OCI-M2 (cell line): ENCODE results near the gene SCUBE1.

Source experiments
- DNase-seq: peaks from one replicate; lab custom pipeline; 2025; ENCODE audit not compliant: unreplicated experiment; lab: John Stamatoyannopoulos, UW

The SCUBE1 gene

GRCh38 chr22:43329061-43329460 lies 14.1 kb downstream of the SCUBE1 start:
- no peak for DNase-seq

- no peak for DNase-seq
Observed at GRCh38 chr22:43327157-43327438, 16.1 kb downstream of the SCUBE1 start.

DNA sequence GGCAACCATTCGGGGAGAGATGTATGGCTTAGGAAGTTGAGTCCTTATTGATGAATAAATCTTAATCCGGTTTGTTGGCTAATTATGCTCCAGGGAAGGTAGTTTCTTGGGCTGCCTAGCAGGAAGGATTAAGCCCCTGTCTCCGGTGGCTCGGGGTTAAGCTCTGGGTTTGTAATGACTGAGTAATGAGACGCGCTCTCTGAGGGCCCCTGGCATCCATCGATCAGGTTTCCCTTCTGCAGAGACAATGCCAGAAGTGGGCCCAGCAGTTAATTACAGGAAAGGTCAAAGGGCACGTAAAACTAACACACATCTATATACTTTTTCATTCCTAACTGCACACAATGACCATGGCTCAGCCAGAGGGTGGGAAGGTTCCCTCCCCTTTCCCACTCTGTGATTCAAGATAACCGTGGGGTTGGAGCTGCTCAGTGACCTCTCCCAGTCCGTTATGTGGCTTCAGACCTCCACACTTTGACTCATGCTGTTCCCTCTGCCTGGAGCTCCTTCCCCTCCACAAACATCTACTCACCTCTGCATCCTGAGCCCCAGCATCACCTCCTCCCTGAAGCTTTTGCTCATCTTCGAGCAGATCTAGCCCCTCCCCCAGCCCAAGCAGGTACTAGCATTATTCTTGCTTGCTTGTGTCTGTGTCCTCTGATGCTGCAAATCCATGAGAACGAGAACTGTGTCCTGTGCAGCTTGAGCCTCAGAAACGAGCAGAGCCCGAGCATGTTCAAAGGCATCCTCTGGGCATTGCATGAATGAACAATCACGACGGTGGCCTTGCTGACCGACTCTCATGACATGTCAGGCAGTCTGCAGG lies 16.6 kb downstream of the SCUBE1 start:
- DNase-seq, result no peak

DNA sequence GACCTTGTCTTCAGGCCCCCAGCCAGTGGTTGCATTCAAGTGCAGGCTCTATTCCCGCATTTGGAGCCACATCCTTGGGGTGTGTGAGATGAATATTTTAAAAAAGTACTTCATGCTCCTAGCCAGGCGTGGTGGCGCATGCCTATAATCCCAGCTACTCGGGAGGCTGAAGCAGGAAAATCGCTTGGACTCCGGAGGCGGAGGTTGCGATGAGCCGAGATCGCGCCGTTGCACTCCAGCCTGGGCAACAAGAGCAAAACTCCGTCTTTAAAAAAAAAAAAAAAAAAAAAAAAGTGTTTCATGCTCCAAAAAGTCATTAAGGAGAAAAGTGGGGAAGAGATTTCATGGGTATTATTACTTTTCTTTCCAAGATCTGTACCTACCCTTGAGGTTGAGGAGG lies 18.0 kb downstream of the SCUBE1 start:
- DNase-seq, result no peak

DNA sequence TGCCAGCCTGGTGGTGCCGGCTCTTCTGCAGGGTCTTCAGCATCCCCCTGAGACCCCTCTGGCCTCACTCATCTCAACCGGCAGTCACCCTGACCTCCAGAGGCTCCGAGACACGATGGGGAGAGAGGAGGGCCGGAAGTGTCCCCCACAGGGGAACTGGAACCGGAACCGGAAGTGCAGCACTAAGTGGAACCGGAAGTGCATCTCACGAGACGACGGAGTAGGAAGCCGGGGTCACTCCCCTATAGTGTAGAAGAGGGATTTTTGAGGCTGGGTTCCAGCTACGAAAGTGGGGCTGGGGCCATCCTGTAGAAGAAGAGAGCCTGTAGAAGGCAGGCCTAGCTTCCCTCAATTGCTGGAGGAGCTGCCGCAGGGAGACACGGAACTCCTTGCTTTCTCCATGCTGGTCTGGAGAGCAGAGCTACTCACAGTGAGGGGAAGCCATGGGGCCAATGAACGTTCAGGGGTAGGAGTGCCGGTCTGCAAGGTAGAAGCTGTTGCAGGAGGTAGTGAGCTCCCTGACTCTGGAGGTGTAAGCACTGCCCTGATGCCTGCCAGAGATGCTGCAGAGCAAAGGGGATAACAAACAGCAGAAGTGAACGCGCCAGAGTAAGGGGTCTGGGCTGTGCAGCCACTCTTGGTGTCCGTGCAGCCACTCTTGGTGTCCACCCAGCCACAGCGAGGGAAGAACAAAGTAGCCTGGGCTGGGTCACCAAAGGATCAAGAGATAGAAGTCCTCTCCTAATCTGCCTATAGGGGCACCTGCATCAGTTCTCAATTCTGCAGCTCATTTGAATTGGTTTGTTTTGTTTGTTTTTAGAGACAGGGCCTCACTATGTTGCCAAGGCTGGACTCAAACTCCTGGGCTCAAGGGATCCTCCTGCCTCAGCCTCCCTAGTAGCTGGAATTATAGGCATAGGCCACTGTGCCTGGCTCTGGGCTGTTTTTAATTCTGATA lies 21.9 kb downstream of the SCUBE1 start:
- DNase-seq, result no peak

DNA sequence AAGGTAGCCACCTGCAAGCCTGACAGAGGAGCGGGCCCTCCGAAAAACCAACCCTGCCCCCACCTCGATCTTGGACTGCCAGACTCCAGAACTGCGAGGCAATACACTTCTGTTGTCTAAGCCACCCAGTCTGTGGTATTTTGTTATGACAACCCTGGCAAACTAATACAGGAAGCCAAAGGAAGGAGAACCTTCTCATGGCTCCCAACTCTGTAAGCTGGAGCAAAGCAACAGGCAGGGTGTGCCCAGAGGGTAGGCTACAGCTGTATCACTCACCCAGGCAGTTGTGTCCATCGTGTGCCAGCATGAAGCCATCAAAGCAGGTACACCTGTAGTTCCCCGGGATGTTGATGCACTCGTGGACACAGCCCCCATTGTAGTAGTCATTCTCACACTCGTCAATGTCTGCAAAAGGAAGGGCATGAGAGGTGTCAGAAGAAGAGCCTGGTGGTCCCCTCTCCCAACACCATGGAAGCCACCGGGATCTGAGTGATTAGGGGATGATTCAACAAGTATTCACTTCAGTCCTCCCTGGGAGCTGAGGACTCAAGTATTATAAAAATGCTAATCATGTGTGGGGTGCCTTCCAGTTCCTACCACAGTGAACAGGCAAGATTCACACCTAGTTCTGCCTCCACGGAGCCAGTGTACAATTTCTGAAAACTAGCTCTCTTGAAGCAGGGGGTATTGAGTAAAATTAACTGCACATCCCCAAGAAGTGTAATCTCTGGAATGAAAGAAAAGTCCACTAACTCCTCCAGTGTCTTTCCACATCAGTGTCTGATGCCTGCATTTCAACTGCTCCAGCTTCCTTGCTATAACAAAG lies 23.3 kb downstream of the SCUBE1 start:
- DNase-seq, result no peak

- DNase-seq, result no peak
Observed at GRCh38 chr22:43317239-43317638, 25.9 kb downstream of the SCUBE1 start.

- no peak for DNase-seq
Observed at GRCh38 chr22:43315687-43316217, 27.4 kb downstream of the SCUBE1 start.

- DNase-seq, result no peak
Observed at GRCh38 chr22:43314611-43315010, 28.6 kb downstream of the SCUBE1 start.

DNA sequence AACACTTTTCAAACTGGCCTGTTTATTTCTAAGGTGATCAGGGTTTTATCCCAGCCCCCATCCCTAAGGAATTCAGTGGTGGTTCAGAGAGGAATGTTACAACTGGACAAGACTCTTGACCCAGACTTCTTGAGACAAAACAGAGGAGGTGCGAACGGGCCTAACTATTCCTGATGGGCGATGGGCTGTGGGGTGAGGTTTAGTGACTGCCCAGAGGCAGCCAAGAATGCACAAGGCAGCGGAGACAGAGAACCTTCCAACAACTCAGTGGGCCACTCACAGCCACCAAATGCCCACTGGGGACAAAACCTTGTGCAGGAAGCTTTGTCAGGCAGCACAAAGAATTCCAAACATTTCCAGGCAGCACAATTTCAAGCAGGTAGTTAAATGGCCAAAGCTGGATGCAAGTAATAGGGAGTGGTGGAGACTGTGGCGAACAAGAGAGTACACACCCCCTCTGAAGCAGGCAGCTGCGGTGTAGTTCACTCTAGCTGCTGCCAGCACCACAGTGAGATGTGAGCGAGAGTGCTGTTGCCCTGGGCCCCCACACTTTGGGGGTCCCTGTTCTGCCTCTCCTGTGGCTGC lies 29.2 kb downstream of the SCUBE1 start:
- DNase-seq, result no peak

DNA sequence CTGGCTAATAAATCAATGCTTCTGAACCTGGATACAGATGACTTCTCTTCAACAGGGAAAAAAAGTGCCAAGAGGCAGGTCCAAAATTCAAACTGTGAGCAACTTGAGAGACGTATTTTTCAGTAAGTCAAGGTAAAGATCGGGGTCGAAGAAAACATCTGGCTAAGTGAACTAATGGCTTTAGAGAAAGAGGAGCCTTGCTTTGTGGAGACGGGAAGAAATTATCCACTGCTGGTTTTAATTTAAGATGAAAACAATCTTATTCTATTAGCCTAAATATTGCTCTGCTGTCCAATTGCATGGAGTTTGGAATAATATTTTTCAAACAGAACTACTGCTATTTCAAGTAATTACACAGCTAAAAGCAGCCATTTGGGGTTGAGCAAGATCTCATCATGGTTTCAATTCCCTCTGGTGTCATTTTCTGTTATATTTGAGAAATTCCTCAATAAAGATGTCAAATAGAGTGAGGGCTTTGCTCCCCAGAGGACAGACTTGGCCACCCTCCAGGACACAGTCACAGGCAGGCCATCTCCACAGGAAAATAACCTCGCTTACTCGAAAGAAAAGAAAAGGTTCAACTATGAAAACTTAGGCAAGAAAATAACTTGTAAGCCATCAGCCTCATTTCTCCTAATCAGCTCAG lies 29.8 kb downstream of the SCUBE1 start:
- no peak for DNase-seq

DNA sequence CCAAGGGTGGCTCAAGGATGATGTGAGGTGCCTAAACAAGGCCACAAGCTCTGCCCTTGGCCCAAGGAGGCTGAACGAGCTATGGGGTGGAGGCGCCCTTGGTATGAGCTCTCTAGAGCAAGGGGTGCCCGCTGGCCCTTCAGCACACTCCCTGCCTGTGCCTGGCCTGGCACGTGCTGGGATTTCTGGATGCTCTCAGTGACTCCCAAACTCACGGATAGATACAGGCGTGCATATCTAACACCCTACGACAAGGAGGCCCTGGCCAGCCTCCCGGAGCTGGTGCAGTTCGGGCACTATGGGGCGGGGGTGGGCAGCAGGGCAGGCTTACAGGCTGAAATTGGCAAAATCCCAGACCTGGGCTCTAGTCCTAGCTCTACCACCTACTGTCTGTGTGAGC lies 30.6 kb downstream of the SCUBE1 start:
- DNase-seq, result no peak

DNA sequence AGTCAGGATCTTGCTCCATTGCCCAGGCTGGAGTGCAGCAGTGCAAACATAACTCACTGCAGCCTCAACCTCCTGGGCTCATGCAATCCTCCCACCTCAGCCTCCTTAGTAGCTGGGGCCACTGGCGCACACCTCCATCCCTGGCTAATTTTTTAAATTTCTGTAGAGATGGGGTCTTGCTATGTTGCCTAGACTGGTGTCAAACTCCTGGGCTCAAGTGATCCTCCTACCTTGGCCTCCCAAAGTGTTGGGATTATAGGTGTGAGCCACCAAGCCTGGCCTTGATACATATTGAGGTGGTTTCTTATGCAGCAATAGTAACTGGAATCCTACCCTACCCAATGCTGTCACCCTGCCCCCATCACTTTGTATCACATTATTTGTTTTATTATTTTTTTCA lies 32.4 kb downstream of the SCUBE1 start:
- DNase-seq, result no peak

DNA sequence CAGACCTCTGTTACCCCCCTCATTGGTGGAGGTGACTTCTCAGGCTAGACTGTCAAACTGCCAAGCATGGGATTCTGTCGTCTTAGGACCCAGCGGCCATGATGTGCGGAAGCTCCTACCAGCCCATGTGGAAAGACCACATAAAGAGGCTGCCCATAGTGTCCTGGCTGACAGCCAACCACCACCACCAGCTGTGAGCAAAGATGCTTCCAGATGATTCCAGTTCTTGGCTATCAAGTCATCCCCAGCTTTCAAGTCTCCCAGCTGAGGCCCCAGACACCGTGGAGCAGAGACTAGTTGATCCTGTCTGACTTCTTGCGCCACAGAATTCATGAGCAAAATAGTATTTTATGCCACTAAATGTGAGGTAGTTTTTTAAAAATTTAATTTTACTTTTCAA lies 32.9 kb downstream of the SCUBE1 start:
- no peak for DNase-seq

- no peak for DNase-seq
Observed at GRCh38 chr22:43308836-43309235, 34.3 kb downstream of the SCUBE1 start.

DNA sequence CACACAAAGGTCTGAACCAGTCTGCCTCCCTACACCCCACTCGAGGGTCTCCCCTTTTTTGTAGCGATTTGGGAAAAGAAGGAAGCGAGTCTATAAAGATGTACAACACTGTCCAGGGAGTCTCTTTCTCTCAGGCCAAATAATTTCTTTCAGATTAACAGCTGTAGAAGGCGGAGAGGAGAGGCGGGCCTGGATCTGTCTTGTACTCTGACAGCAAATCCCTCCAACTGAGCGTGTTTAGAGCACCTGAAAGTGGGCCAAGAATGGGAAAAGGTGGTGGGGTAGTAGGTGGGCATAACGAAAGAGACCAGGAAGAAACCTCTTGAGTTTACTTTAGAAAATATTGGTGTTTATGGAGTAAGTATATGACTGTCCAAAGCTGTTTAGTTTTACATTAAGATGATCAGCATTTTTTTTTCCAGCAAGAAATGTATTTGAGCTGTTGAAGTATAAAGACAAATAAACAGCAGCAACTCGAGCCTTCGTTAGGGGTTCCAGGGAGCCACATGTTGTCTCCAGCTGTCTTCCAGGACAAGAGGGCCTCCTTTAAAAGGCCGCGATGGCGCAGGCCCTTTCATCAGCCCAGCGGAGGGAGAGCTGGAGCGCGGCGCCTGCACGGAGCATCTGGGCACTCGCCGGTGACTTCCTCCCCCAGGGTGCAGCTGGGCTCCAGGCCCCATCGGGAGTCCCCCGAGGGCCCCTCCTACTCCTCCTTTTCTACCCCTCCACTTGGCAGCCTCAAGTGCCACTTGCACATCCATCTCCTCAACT lies 34.9 kb downstream of the SCUBE1 start:
- DNase-seq, result no peak

DNA sequence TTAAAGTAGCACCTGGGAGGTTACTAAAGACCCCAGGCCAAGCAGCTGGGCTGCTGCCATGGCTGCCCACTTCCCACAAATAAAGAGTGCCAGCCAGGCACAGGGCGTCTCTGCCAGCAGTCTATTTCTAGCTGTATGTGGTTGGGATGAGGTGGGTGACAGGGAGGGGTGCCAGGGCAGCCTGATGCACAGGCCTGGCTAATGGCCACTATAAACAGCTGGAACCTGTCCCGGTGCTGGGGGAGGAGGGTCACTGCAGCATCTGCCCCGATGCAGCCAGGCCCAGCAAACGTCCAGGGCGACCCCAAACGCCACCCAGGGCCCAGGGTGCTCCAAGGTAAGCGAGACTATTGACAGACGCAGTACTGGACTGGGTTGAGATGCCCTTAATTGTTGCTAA lies 37.4 kb downstream of the SCUBE1 start:
- no peak for DNase-seq

DNA sequence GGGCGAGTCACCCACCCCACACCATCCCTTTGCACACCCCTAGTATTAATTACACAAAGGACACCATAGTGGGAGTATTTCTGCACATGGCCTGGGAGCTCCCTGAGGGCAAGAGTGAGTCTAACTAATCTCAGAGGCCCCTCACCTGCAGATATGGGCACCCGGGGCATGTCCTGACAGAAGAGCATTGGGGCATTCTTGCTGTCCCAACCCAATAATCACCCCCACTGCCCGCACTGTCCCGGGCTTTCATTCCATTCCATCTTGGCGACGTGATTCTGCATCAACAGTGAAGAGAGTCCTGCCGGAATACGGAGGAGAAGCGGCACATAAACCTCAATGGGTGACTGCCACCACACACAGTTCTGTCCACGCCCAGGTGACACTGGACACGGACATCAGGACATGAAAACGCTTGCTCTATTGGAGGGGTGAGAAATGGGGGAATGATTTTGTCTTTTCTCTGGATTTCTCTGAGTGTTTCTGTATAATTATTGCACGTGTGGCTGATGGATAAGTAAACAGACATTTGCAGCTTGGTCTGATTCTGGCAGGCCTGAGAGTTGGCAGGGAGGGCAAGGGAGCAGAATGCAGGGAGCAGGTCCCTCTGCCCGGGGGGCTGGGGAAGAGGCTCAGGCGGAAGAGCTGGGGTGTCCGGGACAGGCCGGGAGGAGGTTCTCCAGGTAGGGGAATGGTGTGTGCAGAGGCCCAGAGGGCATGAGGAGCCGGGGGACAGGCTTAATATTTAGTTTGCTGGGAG lies 38.2 kb downstream of the SCUBE1 start:
- DNase-seq, result no peak

DNA sequence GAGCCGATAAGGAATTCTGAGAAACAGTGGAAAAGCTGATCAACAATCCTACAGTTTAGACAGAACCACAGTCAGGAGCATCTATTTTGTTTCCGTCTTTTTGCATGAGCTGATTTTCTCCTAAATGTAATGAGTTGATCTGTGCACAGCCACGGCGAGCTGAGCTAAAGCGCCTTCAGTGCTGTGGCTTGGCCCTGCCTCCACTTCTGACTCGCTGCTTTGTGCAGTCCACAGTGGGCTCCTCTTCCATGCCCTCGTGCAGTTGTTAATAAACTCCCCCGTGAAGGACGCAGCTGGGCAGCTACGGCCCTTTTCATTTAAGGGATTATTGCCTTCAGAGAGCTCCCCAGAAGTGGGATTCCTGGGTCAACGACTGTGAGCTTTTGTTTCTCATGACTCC lies 39.4 kb downstream of the SCUBE1 start:
- DNase-seq, result no peak
